Measurements from ENCODE around the gene FCER2. TPM values are rescaled to one million over a fixed set of nuclear protein-coding genes. Genes with fewer than 3 reads are reported as not detected.
"Not testable (repeated sequence)": the region's sequence is repeated elsewhere in the genome, so short reads cannot be mapped to it uniquely, and the experiment has no call there.

FCER2 gene, protein sequence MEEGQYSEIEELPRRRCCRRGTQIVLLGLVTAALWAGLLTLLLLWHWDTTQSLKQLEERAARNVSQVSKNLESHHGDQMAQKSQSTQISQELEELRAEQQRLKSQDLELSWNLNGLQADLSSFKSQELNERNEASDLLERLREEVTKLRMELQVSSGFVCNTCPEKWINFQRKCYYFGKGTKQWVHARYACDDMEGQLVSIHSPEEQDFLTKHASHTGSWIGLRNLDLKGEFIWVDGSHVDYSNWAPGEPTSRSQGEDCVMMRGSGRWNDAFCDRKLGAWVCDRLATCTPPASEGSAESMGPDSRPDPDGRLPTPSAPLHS
- total RNA-seq = under 1 TPM; 0.19 to 0.26 TPM

DNA sequence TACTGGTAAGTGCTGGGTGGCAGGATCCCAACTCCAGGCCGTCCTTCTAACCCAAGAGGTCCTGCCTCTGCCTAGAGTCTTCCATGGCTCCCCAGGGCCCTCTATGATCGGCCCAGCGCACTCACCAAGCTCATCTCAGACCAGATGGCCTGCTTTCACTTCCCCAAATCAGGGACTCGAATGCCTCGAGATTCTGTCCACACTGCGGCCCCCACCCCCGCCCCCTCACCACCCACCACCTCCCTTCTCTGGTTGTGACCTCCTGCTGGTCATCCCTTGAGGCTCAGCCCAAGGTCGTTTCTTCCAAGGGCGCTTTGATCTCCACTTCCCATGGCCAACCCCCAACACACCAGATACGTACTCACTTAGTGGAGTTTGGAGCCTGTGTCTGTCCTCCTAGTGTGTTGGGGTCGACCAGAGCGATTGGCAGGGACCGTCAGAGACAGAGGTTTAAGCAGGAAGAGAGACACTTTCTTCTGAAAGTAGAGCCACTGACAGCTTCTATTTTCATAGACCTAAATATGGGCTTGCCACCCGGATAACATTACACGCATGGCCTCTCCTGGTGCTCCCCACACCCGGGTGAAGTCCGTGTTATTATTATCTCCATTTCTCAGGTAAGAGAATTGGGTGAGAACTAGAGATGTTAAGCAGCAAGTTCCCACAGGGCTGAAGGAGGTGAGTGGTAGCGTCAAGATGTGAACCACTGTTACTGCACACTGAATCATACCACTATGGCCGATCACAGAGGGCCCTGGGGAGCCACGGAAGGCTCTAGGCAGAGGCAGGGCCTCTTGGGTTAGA, at the start of gene FCER2:
Gene FCER2, minus strand, starts transcription at position 478 of the 804 bp plus-strand sequence. CDS start 2,371 bp downstream, outside the sequence.
- Mint-ChIP-seq H3K4me3 (no peak within 1 kb of the TSS), H3K27me3 (peaks cover 17% of the 10 kb centered on the region), H3K27ac (peak within 1 kb of the TSS; percentile 43), H3K9me3 (no peaks in the 10 kb centered on the region), H3K36me3 (no peaks in the 10 kb centered on the region), H3K4me1 (peaks cover 24% of the 10 kb centered on the region)
- DNase-seq (no peak), ATAC-seq (ENCODE audit: low read depth) (no peak)
- POLR2A ChIA-PET = no interaction called here

DNA sequence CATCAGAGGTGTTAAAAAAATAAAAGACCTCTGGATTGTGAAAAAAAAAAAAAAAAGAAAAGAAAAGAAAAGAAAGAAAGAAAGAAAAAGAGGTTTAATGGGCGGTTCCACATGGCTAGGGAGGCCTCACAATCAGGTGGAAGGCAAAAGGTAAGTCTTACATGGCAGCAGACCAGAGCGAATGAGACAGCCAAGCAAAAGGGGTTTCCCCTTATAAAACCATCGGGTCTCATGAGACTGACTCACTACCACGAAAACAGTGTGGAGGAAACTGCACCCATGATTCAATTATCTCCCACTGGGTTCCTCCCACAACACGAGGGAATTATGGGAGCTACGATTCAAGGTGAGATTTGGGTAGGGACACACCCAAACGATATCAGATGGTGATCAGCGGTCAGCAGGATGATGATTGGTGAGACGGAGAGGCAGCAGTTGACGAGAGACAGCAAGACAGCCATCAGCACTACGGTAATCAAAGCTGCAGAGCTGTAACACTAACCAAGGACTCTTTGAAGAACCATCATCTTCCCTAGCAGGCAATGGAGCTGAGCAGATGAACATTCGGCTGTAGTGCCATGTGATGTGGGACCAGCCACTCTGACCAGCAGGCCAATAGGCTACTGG, 49.3 kb upstream of the FCER2 start:
- Mint-ChIP-seq H3K9me3 (peaks cover 26% of the 10 kb centered on the region), H3K36me3 (peaks cover 4% of the 10 kb centered on the region), H3K4me3 (no peak overlapping the region), H3K27ac (no peak overlapping the region), H3K27me3 (peaks cover 5% of the 10 kb centered on the region), H3K4me1 (no peaks in the 10 kb centered on the region)
- no peak for DNase-seq
- POLR2A ChIA-PET = no interaction called here
- ATAC-seq (ENCODE audit: low read depth) = no peak

DNA sequence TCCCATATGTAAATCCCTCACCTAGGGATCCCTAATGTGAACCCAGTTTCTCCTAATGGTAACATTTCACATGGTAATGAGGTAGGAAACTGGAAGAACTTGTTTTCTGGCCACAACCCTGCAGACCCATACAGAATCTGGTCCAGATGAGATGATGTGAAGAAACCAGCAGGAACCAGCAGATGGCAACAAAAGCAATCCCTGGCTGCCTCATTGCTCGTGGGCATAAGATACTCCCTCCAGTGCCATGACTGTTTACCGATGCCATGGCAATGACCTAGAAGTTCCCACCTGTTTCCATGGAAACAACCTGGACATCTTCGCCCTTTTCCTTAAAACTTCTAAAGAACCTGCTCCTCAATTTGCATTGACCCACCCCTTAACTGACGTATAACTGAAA, 46.8 kb upstream of the FCER2 start:
- ATAC-seq (ENCODE audit: low read depth) (no peak), DNase-seq (no peak)
- Mint-ChIP-seq H3K4me3 (no peak overlapping the region), H3K27ac (no peak overlapping the region), H3K27me3 (no peaks in the 10 kb centered on the region), H3K9me3 (peaks cover 18% of the 10 kb centered on the region), H3K4me1 (no peaks in the 10 kb centered on the region), H3K36me3 (peaks cover 2% of the 10 kb centered on the region)
- POLR2A ChIA-PET = no interaction called here

DNA sequence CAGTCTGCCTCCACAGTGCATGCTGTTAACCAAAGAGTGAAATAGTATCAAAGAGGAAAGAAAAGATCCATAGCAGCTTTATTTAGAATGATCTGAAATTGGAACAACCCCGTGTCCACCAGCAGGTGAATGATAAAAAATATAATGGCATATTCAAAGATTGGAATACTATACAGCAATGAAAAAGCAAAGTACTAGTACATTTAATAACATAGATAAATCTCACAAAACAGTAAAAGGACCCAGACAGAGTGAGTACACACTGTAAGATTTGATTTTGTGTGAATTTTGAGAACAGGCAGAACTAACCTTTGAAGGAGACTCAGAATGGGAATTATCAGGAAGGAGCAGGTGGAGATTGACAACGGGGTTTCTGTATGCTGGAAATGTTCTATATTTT, 46.2 kb upstream of the FCER2 start:
- Mint-ChIP-seq H3K4me3 (no peak overlapping the region), H3K27me3 (no peaks in the 10 kb centered on the region), H3K27ac (no peak overlapping the region), H3K36me3 (peaks cover 2% of the 10 kb centered on the region), H3K4me1 (no peaks in the 10 kb centered on the region), H3K9me3 (peaks cover 17% of the 10 kb centered on the region)
- POLR2A ChIA-PET = no interaction called here
- no peak for ATAC-seq (ENCODE audit: low read depth)
- no peak for DNase-seq

DNA sequence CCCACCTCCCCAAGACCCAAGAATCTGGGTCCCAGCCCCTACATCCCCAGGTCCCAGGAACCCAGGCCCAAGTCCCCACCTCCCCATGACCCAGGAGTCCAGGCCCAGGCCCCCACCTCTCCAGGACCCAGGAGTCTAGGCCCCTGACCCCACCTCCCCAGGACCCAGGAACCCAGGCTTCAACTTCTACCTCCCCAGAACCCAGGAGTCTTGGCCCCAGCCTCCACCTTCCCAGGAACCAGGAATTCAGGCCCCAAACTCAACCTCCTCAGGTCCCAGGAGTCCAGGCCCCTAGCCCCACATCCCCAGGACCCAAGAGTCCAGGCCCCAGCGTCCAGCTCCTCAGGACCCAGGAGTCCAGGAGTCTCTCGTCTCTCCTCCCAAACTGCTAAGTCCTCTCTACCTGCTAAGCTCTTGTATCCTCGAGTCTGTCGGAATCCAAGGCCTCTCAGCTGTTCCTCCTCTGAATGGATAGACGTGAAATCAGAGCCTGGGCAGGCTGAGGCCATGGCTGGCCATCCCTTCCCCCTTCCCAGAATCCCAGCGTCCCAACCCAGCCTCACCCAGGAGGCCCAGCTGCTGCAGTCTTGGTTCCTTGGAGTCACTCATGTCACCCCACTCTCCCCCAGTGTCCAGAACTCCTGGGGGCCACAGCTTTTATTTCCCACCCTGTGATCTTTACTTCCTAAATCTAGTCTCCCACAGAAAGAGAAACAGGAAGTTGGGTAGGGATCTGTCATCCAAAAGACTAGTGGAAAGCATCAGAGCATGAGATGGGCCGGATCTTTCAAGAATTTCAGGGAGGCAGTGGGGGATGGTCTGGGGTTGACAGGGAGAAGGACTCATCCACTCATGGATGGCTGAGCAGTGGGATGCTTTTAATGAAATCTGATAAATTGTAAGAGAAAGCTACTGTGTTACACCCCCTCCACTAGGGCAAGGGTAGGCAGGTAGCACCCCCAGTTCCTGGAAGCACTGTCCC, 45.3 kb upstream of the FCER2 start, which contains the start of gene CD209:
Gene CD209, minus strand, starts transcription at position 632 of the 982 bp plus-strand sequence. Its CDS starts 23 bp downstream, at position 609.
- Mint-ChIP-seq H3K27ac (no peak within 1 kb of the TSS), H3K36me3 (peaks cover 2% of the 10 kb centered on the region), H3K9me3 (peaks cover 14% of the 10 kb centered on the region), H3K27me3 (peaks cover 4% of the 10 kb centered on the region), H3K4me3 (no peak within 1 kb of the TSS), H3K4me1 (no peaks in the 10 kb centered on the region)
- POLR2A ChIA-PET = no interaction called here
- ATAC-seq (ENCODE audit: low read depth) (no peak), DNase-seq (no peak)

DNA sequence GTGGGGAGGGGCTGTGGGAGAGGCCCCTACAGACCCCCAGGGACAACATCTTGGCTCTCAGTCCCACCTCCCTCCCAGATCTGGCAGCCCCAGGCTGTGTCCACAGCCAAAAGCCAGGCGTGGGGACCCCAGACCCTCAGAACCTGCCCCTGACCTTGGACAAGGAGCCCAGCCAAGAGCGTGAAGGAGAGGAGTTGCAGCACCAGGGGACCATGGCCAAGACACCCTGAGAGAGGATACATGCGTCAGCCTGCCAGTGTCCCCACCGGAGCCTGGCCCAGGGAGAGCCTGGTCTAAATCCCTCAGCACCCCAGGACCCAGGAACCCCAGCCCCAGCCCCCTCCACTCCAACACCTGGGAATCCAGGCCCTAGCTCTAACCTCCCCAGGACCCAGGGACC, 44.4 kb upstream of the FCER2 start:
- H3K36me3 Mint-ChIP-seq; POLR2A ChIA-PET; H3K4me3 Mint-ChIP-seq; H3K27me3 Mint-ChIP-seq; DNase-seq; H3K4me1 Mint-ChIP-seq; ATAC-seq (ENCODE audit: low read depth); H3K27ac Mint-ChIP-seq: not testable (repeated sequence)
- H3K9me3 Mint-ChIP-seq = peaks cover 13% of the 10 kb centered on the region

DNA sequence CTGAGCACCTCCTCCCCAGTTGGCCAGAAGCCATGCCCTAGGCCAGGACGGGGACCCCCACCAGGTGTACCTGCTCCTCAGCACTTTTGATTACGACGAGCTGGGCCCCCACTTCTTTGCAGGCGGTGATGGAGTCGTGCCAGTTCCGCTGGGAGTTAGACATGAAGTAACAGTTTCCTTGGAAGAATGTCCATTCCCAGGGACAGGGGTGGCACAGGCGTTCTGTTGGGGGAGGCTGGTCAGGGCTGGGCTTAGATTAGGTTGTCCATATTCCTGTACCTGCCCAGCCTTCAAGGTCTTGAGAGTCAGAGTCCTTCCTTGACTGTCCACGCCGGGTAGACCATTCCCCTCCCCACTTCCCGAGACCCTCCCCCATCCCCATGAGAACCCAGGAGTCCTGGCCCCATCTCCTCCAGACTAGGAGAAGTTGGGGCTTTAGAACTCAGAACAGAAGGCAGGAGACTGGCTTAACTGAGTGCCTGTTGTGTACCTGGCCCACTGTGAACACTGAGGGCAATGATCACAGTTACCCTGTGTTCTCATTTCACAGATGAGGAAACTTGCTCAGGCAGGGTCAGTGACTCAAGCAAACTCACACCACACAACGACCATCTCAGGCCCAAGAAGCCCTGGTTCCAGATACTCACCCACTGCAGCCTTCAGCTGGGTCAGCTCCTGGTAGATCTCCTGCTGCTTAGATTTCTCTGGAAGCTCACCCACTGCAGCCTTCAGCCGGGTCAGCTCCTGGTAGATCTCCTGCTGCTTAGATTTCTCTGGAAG, 43.1 kb upstream of the FCER2 start:
- H3K36me3 Mint-ChIP-seq = no peaks in the 10 kb centered on the region
- H3K27me3 Mint-ChIP-seq = peaks cover 12% of the 10 kb centered on the region
- DNase-seq (no peak), ATAC-seq (ENCODE audit: low read depth) (no peak)
- peaks cover 6% of the 10 kb centered on the region for H3K9me3 Mint-ChIP-seq
- H3K4me3 Mint-ChIP-seq = no peak overlapping the region
- no peaks in the 10 kb centered on the region for H3K4me1 Mint-ChIP-seq
- POLR2A ChIA-PET = no interaction called here
- H3K27ac Mint-ChIP-seq = no peak overlapping the region

DNA sequence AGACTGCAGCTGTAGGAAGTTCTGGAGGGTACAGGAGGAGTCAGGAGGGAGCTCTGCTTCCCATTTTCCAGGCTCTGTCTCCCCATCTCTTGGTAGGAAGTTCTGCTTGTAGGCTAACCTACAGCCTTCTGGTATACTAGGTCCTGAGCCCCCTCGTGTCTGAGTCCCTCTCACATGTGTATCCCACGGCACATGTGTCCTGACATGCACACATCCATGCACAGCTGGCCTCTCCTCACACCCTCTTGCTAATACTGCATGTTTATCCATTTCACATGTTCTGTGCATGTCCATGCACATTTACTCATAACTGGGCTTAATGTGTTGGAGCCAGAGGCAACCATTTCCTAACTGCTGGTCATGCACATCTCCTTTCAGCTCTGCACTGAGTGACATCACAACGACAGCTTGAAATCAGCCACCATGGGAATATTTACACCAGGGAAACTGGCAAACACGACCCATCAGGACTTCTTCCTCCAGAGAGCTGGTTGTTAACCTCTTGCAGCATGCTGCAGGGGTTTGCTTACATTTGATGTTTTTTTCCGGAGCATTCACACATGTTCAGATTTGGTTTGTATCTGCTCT, 42.4 kb upstream of the FCER2 start:
- Mint-ChIP-seq H3K4me1 (peaks cover under 1% of the 10 kb centered on the region), H3K36me3 (no peaks in the 10 kb centered on the region), H3K9me3 (peaks cover 5% of the 10 kb centered on the region), H3K27ac (no peak overlapping the region), H3K27me3 (peaks cover 12% of the 10 kb centered on the region), H3K4me3 (no peak overlapping the region)
- ATAC-seq (ENCODE audit: low read depth) (no peak), DNase-seq (no peak)
- POLR2A ChIA-PET = no interaction called here

DNA sequence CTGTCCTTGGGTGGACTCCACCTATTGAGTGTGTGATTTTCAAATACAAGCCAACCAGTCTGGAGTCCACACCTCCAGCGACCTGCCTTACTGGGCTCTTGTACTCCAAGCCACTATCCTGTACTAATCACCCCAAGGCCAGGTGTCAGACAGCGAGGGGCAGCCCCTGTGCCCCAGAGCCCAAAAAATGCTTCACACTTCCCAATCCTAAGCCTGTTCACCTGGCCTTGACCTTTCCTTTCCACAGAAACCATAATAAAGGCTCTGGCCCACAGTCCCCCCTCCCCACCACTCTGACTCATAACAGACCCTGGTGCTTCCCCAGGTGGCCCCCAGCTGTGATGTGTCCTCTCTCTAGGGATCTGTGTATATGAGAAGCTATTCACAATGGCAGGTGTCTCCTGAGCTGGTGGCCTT, 41.5 kb upstream of the FCER2 start:
- Mint-ChIP-seq H3K27ac (no peak overlapping the region), H3K36me3 (no peaks in the 10 kb centered on the region), H3K27me3 (peaks cover 12% of the 10 kb centered on the region), H3K4me3 (no peak overlapping the region), H3K9me3 (peaks cover 4% of the 10 kb centered on the region), H3K4me1 (peaks cover 2% of the 10 kb centered on the region)
- DNase-seq (no peak), ATAC-seq (ENCODE audit: low read depth) (no peak)
- POLR2A ChIA-PET = no interaction called here

DNA sequence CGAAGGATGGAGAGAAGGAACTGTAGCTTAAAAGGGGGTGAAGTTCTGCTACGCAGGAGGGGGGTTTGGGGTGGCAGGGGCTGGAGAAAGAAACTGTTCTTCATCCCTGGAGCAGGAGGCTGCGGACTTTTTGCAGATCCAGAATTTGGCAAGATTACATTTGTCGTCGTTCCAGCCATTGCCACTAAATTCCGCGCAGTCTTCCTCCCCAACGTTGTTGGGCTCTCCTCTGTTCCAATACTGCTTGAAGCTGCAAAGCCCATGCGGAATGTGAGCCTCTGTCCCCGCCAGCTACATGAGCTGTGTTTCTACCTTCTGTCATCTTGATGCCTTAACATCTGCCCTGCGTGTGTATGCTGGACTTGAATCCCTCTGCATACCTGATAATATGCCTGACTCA, 41.1 kb upstream of the FCER2 start:
- no peak overlapping the region for H3K4me3 Mint-ChIP-seq
- no peaks in the 10 kb centered on the region for H3K36me3 Mint-ChIP-seq
- H3K27ac Mint-ChIP-seq = no peak overlapping the region
- POLR2A ChIA-PET = no interaction called here
- DNase-seq (no peak), ATAC-seq (ENCODE audit: low read depth) (no peak)
- H3K9me3 Mint-ChIP-seq = peaks cover 1% of the 10 kb centered on the region
- peaks cover 2% of the 10 kb centered on the region for H3K4me1 Mint-ChIP-seq
- peaks cover 12% of the 10 kb centered on the region for H3K27me3 Mint-ChIP-seq

DNA sequence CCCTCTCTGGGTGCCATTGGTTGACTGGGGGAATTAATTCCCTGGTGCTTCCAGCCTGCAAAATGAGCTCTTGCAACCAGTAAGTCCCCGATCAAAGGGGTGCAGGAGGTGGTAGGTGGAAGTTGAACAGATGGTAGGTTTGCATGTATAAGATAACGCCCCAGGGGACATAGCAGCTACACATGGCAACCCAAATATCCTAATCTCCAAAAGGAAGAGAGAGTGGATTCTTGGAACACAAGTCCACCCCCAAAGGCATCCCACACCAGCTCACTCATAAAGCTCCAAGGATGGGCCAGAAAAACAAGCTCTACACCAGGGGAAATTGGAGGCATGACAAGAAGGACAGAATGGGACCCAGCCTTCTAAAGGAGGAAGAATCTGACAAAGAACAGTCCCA, 40.6 kb upstream of the FCER2 start:
- Mint-ChIP-seq H3K27ac (no peak overlapping the region), H3K36me3 (no peaks in the 10 kb centered on the region), H3K27me3 (peaks cover 12% of the 10 kb centered on the region), H3K4me3 (no peak overlapping the region), H3K9me3 (no peaks in the 10 kb centered on the region), H3K4me1 (peaks cover 2% of the 10 kb centered on the region)
- POLR2A ChIA-PET = no interaction called here
- no peak for DNase-seq
- no peak for ATAC-seq (ENCODE audit: low read depth)

DNA sequence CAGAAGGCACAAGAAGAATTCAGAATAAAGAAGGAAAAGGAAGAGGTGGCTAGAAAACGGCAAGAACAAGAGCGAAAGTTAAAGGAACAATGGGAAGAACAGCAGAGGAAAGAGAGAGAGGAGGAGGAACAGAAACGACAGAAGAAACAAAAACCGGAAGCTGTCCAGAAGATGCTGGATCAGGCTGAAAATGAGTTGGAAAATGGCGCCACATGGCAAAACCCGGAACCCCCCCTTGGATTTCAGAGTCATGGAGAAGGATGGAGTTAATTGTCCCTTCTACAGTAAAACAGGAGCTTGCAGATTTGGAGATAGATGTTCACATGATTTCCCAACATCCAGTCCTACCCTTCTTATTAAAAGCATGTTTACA, 38.7 kb upstream of the FCER2 start:
- Mint-ChIP-seq H3K27me3 (peaks cover 17% of the 10 kb centered on the region), H3K4me1 (peaks cover 2% of the 10 kb centered on the region), H3K27ac (no peak overlapping the region), H3K4me3 (no peak overlapping the region), H3K36me3 (no peaks in the 10 kb centered on the region), H3K9me3 (no peaks in the 10 kb centered on the region)
- ATAC-seq (ENCODE audit: low read depth) (no peak), DNase-seq (no peak)
- POLR2A ChIA-PET = no interaction called here
